Endodermal cell (in vitro differentiated cells): Measurements from ENCODE around the gene EGR2. TPM values are rescaled to one million over a fixed set of nuclear protein-coding genes. Genes with fewer than 3 reads are reported as not detected.

ENCODE experiments used
- DNase-seq: peaks from one replicate; pipeline ENCODE4 v3.0.0-alpha.2; 2017
- H3K27ac ChIP-seq: 2 replicates; pipeline ENCODE4 v1.5.1; 2013; ENCODE audit warnings: mild to moderate bottlenecking, low read depth, low read length, moderate library complexity
- H3K27me3 ChIP-seq: 2 replicates; pipeline ENCODE4 v1.6.1; 2013; ENCODE audit warnings: mild to moderate bottlenecking, low read length, moderate library complexity; ENCODE audit not compliant: insufficient read depth, control insufficient read depth, poor library complexity, severe bottlenecking
- H3K36me3 ChIP-seq: 2 replicates; pipeline ENCODE4 v1.7.0; 2013; ENCODE audit warnings: mild to moderate bottlenecking, low read length, moderate library complexity; ENCODE audit not compliant: control insufficient read depth, insufficient read depth
- H3K4me1 ChIP-seq: one replicate; pipeline ENCODE4 v1.7.0; 2013; ENCODE audit warnings: low read length; ENCODE audit not compliant: control insufficient read depth, insufficient read depth
- H3K4me3 ChIP-seq: 2 replicates; pipeline ENCODE4 v1.5.1; 2013; ENCODE audit warnings: mild to moderate bottlenecking, low read length, moderate library complexity
- H3K9ac ChIP-seq: 2 replicates; pipeline ENCODE4 v1.6.1; 2013; ENCODE audit warnings: mild to moderate bottlenecking, low read length, moderate library complexity; ENCODE audit not compliant: poor library complexity, severe bottlenecking; ENCODE audit errors: extremely low read depth
- H3K9me3 ChIP-seq: 2 replicates; pipeline ENCODE4 v1.6.1; 2013; ENCODE audit warnings: mild to moderate bottlenecking, low read length, moderate library complexity; ENCODE audit not compliant: control insufficient read depth
- H3K27ac Mint-ChIP-seq: 2 replicates; pipeline ENCODE4 v1.8.0; 2020; ENCODE audit warnings: mixed read lengths
- H3K27me3 Mint-ChIP-seq: 2 replicates; pipeline ENCODE4 v1.8.0; 2021; ENCODE audit warnings: mild to moderate bottlenecking, mixed read lengths; ENCODE audit not compliant: insufficient read depth
- H3K36me3 Mint-ChIP-seq: 2 replicates; pipeline ENCODE4 v1.8.0; 2020; ENCODE audit warnings: low read depth, mixed read lengths
- H3K4me1 Mint-ChIP-seq: 2 replicates; pipeline ENCODE4 v1.8.0; 2020; ENCODE audit warnings: mixed read lengths
- H3K4me3 Mint-ChIP-seq: 2 replicates; pipeline ENCODE4 v1.8.0; 2020; ENCODE audit warnings: mild to moderate bottlenecking, moderate library complexity, mixed read lengths
- H3K9me3 Mint-ChIP-seq: 2 replicates; pipeline ENCODE4 v1.8.0; 2020; ENCODE audit warnings: mild to moderate bottlenecking, mixed read lengths
- WGBS, 2 experiments: methylation state at CpG; one replicate each; pipeline versions ENCODE4 v1.1.5 to v1.1.7; 2013; ENCODE audit warnings: missing lambda C conversion rate in 2 of 2, mixed read lengths in 1 of 2; ENCODE audit not compliant: insufficient coverage in 1 of 2, insufficient read length in 1 of 2; 5-methylcytosine and 5-hydroxymethylcytosine counted together
- total RNA-seq, 2 donors: library from RNA; stranded (reverse); fragmentation: NEBNext Ultra II Directional in 1 of 2; extraction: Animal tissue kit (Norgen Biotek cat#: 25700) in 1 of 2; gene quantifications; 2 replicates in 1 of 2; 3 replicates in 1 of 2; pipeline ENCODE4 v1.2.1, GENCODE V29; 2021
- TF ChIP-seq, protein P1 (sequence below): fragments of 200-600 bp; sonication (generic); conservative IDR thresholded peaks from 2 replicates; pipeline ENCODE4 v1.5.0; 2021; ENCODE audit warnings: antibody characterized with exemption, mild to moderate bottlenecking

EGR2 gene
- total RNA-seq, 2 donors from 2014 or later: 0.24 to 0.35 TPM

DNA sequence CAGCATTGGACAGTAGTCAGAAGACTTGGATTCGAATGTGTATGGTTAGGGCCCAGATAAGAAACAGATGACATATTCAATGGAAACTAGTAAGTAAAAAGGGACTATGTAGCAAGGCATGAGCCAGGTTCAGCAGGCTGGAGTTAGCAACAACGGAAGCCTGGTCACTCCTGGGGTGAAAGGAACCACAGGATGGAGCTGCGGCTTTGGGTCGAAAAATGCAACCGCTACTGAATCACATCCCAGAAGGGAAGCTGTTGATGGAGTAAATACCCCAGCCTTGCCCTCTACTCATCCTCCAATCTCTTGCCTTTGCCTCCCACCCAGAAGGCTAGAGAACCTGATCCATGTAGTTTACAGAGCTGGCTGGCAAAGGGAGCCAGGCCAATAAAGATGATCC, 37.5 kb upstream of the EGR2 start:
- H3K36me3 ChIP-seq: no peaks in the 10 kb centered on the region
- H3K27ac ChIP-seq: no peak overlapping the region
- no peaks in the 10 kb centered on the region for H3K9me3 Mint-ChIP-seq
- no peaks in the 10 kb centered on the region for H3K9me3 ChIP-seq
- H3K4me3 Mint-ChIP-seq: no peak overlapping the region
- no peak overlapping the region for H3K4me3 ChIP-seq
- no peaks in the 10 kb centered on the region for H3K27me3 Mint-ChIP-seq
- TF ChIP-seq, protein P1, sequence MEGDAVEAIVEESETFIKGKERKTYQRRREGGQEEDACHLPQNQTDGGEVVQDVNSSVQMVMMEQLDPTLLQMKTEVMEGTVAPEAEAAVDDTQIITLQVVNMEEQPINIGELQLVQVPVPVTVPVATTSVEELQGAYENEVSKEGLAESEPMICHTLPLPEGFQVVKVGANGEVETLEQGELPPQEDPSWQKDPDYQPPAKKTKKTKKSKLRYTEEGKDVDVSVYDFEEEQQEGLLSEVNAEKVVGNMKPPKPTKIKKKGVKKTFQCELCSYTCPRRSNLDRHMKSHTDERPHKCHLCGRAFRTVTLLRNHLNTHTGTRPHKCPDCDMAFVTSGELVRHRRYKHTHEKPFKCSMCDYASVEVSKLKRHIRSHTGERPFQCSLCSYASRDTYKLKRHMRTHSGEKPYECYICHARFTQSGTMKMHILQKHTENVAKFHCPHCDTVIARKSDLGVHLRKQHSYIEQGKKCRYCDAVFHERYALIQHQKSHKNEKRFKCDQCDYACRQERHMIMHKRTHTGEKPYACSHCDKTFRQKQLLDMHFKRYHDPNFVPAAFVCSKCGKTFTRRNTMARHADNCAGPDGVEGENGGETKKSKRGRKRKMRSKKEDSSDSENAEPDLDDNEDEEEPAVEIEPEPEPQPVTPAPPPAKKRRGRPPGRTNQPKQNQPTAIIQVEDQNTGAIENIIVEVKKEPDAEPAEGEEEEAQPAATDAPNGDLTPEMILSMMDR: no peak
- H3K4me1 Mint-ChIP-seq: no peaks in the 10 kb centered on the region
- no peaks in the 10 kb centered on the region for H3K4me1 ChIP-seq
- no peak for DNase-seq
- no peaks in the 10 kb centered on the region for H3K36me3 Mint-ChIP-seq
- H3K27me3 ChIP-seq: no peaks in the 10 kb centered on the region
- no peak overlapping the region for H3K9ac ChIP-seq
- 84% methylated on average over 2 to 5 of the region's 5 CpGs for WGBS, 2 experiments
- no peak overlapping the region for H3K27ac Mint-ChIP-seq

DNA sequence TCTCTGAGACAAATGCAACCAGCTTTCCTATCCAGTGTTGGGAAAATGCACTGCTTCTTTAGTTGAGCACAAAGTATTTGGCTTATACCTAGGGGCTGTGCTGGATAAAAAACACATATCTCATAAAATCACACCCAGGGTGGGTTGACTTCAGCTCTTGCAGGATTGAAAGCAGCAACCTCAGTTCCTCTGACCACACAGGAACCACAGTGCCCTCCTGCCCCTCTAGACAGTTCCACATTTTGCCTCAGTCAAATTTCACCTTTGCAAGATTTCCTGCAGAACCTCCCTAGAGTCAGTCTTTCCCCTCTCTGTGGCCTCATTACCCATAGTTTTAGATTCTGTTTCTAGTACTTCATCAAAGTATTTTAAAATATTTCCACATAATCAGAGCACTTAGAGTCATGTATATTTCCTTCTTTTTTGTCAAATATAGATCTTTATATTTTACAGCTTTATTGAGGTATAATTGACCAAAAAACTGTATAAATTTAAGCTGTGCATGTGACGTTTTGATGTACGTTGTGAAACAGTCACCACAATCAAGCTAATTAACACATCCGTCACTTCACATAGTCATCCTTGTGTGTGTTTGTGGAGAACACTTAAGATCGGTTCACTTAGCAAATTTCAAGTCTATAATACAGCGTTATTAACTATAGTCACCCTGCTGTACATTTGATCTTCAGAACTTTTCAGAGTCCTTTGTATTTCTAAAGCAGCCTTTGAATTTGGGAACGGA, 37.0 kb upstream of the EGR2 start:
- Mint-ChIP-seq H3K36me3 (no peaks in the 10 kb centered on the region), H3K27me3 (no peaks in the 10 kb centered on the region), H3K4me1 (no peaks in the 10 kb centered on the region), H3K27ac (no peak overlapping the region), H3K9me3 (no peaks in the 10 kb centered on the region), H3K4me3 (no peak overlapping the region)
- Histone ChIP-seq H3K27me3 (no peaks in the 10 kb centered on the region), H3K9me3 (no peaks in the 10 kb centered on the region), H3K4me1 (no peaks in the 10 kb centered on the region), H3K36me3 (no peaks in the 10 kb centered on the region), H3K27ac (no peak overlapping the region), H3K9ac (no peak overlapping the region), H3K4me3 (no peak overlapping the region)
- TF ChIP-seq, protein P1: no peak
- DNase-seq: no peak
- WGBS, 2 experiments: 92 to 98% methylated on average over 4 of the region's 6 CpGs

DNA sequence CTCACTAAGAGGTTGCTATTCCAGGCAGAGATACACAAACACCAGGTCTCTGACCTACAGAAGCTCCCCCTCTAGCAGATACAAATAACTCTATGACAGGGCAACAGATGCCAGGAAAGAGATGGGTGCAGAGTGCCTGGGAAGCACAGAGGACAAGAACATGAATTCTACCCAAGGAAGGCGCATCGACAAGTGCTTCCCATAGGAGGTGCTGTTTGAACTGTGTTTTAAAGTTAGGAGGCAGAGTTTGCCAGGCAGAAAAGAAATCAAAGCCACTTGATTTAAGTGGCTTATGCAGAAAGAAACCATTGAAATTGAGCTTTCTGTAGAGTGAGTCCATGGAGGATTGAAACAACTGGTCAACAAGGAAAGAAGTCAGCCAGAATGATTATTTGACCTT, 35.3 kb upstream of the EGR2 start:
- Histone ChIP-seq H3K4me3 (no peak overlapping the region), H3K27me3 (no peaks in the 10 kb centered on the region), H3K9ac (no peak overlapping the region), H3K9me3 (peaks cover 12% of the 10 kb centered on the region), H3K4me1 (no peaks in the 10 kb centered on the region), H3K36me3 (no peaks in the 10 kb centered on the region), H3K27ac (no peak overlapping the region)
- TF ChIP-seq, protein P1: peak; percentile 77
- no peaks in the 10 kb centered on the region for H3K36me3 Mint-ChIP-seq
- no peaks in the 10 kb centered on the region for H3K4me1 Mint-ChIP-seq
- H3K27ac Mint-ChIP-seq: no peak overlapping the region
- 72 to 74% methylated on average over 2 of the region's 2 CpGs for WGBS, 2 experiments
- peaks cover 2% of the 10 kb centered on the region for H3K9me3 Mint-ChIP-seq
- no peaks in the 10 kb centered on the region for H3K27me3 Mint-ChIP-seq
- no peak overlapping the region for H3K4me3 Mint-ChIP-seq
- DNase-seq: peak; percentile 80
